Chondrocyte (in vitro differentiated cells): ENCODE measurements around the gene DUOXA1. TPM values are rescaled to one million over a fixed set of nuclear protein-coding genes. Genes with fewer than 3 reads are reported as not detected.

Experiments
- DNase-seq: peaks from one replicate; pipeline ENCODE4 v3.0.0; 2021; ENCODE audit warnings: mixed read lengths, low spot score
- H3K27ac Mint-ChIP-seq: one replicate; pipeline ENCODE4 v1.8.0; 2021; ENCODE audit warnings: mild to moderate bottlenecking, moderate library complexity, mixed read lengths; ENCODE audit not compliant: unreplicated experiment
- H3K27me3 Mint-ChIP-seq: 2 replicates; pipeline ENCODE4 v1.8.0; 2021; ENCODE audit warnings: low read depth, mixed read lengths
- H3K36me3 Mint-ChIP-seq: 2 replicates; pipeline ENCODE4 v1.8.0; 2021; ENCODE audit warnings: low read depth, mixed read lengths
- H3K4me1 Mint-ChIP-seq: 2 replicates; pipeline ENCODE4 v1.8.0; 2021; ENCODE audit warnings: low read depth, mild to moderate bottlenecking, mixed read lengths
- H3K4me3 Mint-ChIP-seq: one replicate; pipeline ENCODE4 v1.8.0; 2021; ENCODE audit warnings: mild to moderate bottlenecking, moderate library complexity, mixed read lengths; ENCODE audit not compliant: unreplicated experiment
- H3K9me3 Mint-ChIP-seq: 2 replicates; pipeline ENCODE4 v1.8.0; 2021; ENCODE audit warnings: low read depth, mixed read lengths
- CTCF ChIP-seq: fragments of 200-600 bp; sonication (generic); IDR thresholded peaks from 2 replicates; pipeline ENCODE4 v1.5.0; 2021; ENCODE audit warnings: antibody characterized with exemption, mild to moderate bottlenecking, moderate library complexity
- total RNA-seq: library from RNA; stranded (reverse); gene quantifications from 3 replicates; pipeline ENCODE4 v1.2.1, GENCODE V29; 2021

DUOXA1 gene
- total RNA-seq, 1 donor from 2014 or later = 0.47 TPM

- no peak for DNase-seq
- H3K27ac Mint-ChIP-seq = no peak overlapping the region
- no peaks in the 10 kb centered on the region for H3K9me3 Mint-ChIP-seq
- no peak overlapping the region for H3K4me3 Mint-ChIP-seq
- no peaks in the 10 kb centered on the region for H3K4me1 Mint-ChIP-seq
- peaks cover 43% of the 10 kb centered on the region for H3K27me3 Mint-ChIP-seq
- peak; percentile 22 for TF ChIP-seq CTCF
- H3K36me3 Mint-ChIP-seq = peaks cover 1% of the 10 kb centered on the region
Measured at GRCh38 chr15:45134682-45135604, 5.3 kb upstream of the DUOXA1 start.

DNA sequence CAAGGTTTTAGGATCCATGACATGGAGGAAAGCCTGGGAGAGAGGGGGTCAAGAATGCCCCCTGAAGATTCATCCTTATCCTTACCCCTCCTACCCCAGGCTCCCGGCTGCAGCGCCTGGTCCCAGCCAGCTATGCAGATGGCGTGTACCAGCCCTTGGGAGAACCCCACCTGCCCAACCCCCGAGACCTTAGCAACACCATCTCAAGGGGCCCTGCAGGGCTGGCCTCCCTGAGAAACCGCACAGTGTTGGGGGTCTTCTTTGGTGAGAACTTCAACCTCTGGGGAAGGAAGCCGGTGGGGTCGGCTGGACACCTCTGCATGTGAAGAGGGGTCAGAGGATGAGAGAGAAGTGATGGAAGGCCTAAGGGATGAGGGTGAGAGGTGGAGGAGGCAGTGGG lies 4.4 kb upstream of the DUOXA1 start:
- Mint-ChIP-seq H3K27ac (no peak overlapping the region), H3K4me1 (no peaks in the 10 kb centered on the region), H3K36me3 (peaks cover 1% of the 10 kb centered on the region), H3K9me3 (no peaks in the 10 kb centered on the region), H3K4me3 (no peak overlapping the region), H3K27me3 (peaks cover 45% of the 10 kb centered on the region)
- no peak for TF ChIP-seq CTCF
- DNase-seq = no peak

DNA sequence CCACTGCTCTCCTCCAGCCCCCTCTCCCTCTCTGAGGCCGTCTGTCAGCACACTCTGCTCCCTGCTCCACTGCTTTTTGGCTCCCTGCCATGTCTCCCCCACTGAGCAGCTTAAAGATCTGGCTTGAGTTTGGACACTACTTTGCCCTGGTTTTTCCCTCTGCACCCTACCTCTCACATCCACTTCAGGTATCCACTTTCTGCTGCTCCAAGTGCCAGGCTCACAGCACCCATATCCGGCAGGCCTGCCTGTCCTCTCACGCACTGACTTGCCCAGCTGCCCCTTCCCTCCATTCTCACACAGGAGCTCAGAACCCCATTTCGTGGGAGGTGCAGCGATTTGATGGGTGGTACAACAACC lies 3.9 kb upstream of the DUOXA1 start:
- Mint-ChIP-seq H3K4me1 (no peaks in the 10 kb centered on the region), H3K9me3 (no peaks in the 10 kb centered on the region), H3K27me3 (peaks cover 50% of the 10 kb centered on the region)

GRCh38 chr15:45132844-45133560 lies 3.3 kb upstream of the DUOXA1 start:
- no peaks in the 10 kb centered on the region for H3K4me1 Mint-ChIP-seq
- no peak for DNase-seq
- peaks cover 55% of the 10 kb centered on the region for H3K27me3 Mint-ChIP-seq
- H3K27ac Mint-ChIP-seq = no peak overlapping the region
- no peak for TF ChIP-seq CTCF
- no peaks in the 10 kb centered on the region for H3K9me3 Mint-ChIP-seq
- H3K4me3 Mint-ChIP-seq = no peak overlapping the region
- H3K36me3 Mint-ChIP-seq = peaks cover 1% of the 10 kb centered on the region

More for the DNA sequence above, 3.9 kb upstream of the DUOXA1 start:
- H3K27ac Mint-ChIP-seq = no peak overlapping the region
- no peak for TF ChIP-seq CTCF
- H3K4me3 Mint-ChIP-seq = no peak overlapping the region
- DNase-seq = no peak
- H3K36me3 Mint-ChIP-seq = peaks cover 1% of the 10 kb centered on the region

DNA sequence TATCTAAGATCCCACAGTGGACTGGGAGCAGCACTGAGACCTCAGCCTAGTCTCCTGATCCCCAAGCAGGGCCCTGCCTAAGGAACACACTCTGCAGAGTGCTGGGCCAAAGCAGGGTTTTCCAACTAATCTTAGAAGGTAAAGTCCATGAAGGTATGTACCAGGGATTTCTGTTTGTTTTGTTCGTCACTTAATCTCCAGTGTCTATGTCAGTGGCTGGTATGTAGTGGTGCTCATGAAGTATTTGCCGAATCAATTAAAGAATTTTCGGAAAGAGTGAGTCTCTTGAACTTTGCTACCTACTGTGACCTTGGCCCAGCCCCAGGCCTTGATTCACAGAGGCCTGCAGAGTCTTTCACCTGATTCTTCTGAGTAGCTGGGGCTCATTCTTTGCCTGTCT lies 1.8 kb upstream of the DUOXA1 start:
- Mint-ChIP-seq H3K4me1 (no peaks in the 10 kb centered on the region), H3K27ac (no peak overlapping the region), H3K27me3 (peaks cover 60% of the 10 kb centered on the region), H3K36me3 (peaks cover 1% of the 10 kb centered on the region), H3K9me3 (no peaks in the 10 kb centered on the region), H3K4me3 (no peak overlapping the region)
- DNase-seq = no peak
- no peak for TF ChIP-seq CTCF
